Panc1 (cell line): ENCODE measurements around the gene CATSPERZ.

ENCODE experiments used
- CTCF ChIP-seq: fragments of 450-650 bp; IDR thresholded peaks from 2 replicates; pipeline ENCODE4 v1.5.1; 2017; ENCODE audit warnings: mild to moderate bottlenecking
- POLR2AphosphoS5 ChIP-seq: IDR thresholded peaks from 2 replicates; pipeline ENCODE4 v1.6.1; 2012; ENCODE audit warnings: mild to moderate bottlenecking, low read depth, low read length, moderate library complexity
- REST ChIP-seq, 2 experiments: IDR thresholded peaks; 2 replicates each; pipeline ENCODE4 v1.6.1; 2011 to 2012; ENCODE audit warnings: low read depth in 2 of 2, control low read depth in 1 of 2, low read length in 1 of 2, mild to moderate bottlenecking in 1 of 2, moderate library complexity in 1 of 2; ENCODE audit not compliant: insufficient read depth in 1 of 2
- SIN3A ChIP-seq: IDR thresholded peaks from 2 replicates; pipeline ENCODE4 v1.6.1; 2012; ENCODE audit warnings: low read depth, mild to moderate bottlenecking, low read length, moderate library complexity, borderline replicate concordance; ENCODE audit not compliant: insufficient read depth
- TCF7L2 ChIP-seq: IDR thresholded peaks from 2 replicates; pipeline ENCODE4 v1.6.1; 2011; ENCODE audit warnings: mild to moderate bottlenecking, low read depth, low read length, inconsistent platforms

GRCh38 chr11:64313491-64314145, 13.5 kb downstream of the CATSPERZ start:
- no peak for TF ChIP-seq POLR2AphosphoS5
- TF ChIP-seq CTCF: no peak
- TF ChIP-seq REST (IDR thresholded peaks at IDR 0.05; ENCODE audit: insufficient read depth in 1 of 2, low read depth in 2 of 2, low read length in 1 of 2): no peak
- TF ChIP-seq SIN3A: no peak
- TF ChIP-seq TCF7L2: no peak
